IMR-90 (cell line): ENCODE data around the gene CCDC61. TPM values are rescaled to one million over a fixed set of nuclear protein-coding genes. Genes with fewer than 3 reads are reported as not detected.

Source experiments
- ATAC-seq: fragments of 200-7000 bp; cut with Tn5 transposase; 2 replicates; pipeline ENCODE4 v1.9.1; 2020; ENCODE audit warnings: low read depth, mild to moderate bottlenecking, moderate library complexity
- BruUV-seq: library from RNA; stranded (reverse); fragments of 400-500 nt; replicated peaks from 2 replicates; lab custom pipeline; 2021; lab: Mats Ljungman, UMichigan
- CTCF ChIA-PET: fragments of 300-600 bp; formaldehyde crosslinking; extraction: SDS; loops from one replicate; lab custom pipeline; 2021; ENCODE audit warnings: antibody characterized with exemption; lab: Yijun Ruan, JAX
- POLR2A ChIA-PET: fragments of 300-600 bp; sonication (Branson Sonifier 250); formaldehyde crosslinking; loops from one replicate; lab custom pipeline; 2022; ENCODE audit warnings: antibody characterized with exemption; ENCODE audit not compliant: unreplicated experiment; lab: Charles Lee
- DNase-seq: peaks from one replicate; pipeline ENCODE4 v3.0.0; 2013
- H2AFZ ChIP-seq: replicated peaks from 2 replicates; pipeline ENCODE3; 2013; ENCODE audit warnings: low read length, mild to moderate bottlenecking; ENCODE audit not compliant: poor library complexity
- H2AK5ac ChIP-seq: 2 replicates; pipeline ENCODE4 v1.6.1; 2013; ENCODE audit warnings: low read depth, low read length, inconsistent platforms
- H2AK9ac ChIP-seq: replicated peaks from 2 replicates; pipeline ENCODE3; 2013; ENCODE audit warnings: mild to moderate bottlenecking, low read depth, low read length, moderate library complexity; ENCODE audit not compliant: poor library complexity
- H2BK120ac ChIP-seq: 2 replicates; pipeline ENCODE4 v1.6.1; 2013; ENCODE audit warnings: low read depth, low read length, inconsistent platforms
- H2BK15ac ChIP-seq: 3 replicates; pipeline ENCODE4 v1.6.1; 2013; ENCODE audit warnings: low read depth, low read length, inconsistent platforms
- H2BK20ac ChIP-seq: 2 replicates; pipeline ENCODE4 v1.6.1; 2013; ENCODE audit warnings: low read depth, mild to moderate bottlenecking, inconsistent platforms, low read length, moderate library complexity
- H2BK5ac ChIP-seq: 2 replicates; pipeline ENCODE4 v1.6.1; 2013; ENCODE audit warnings: mild to moderate bottlenecking, low read depth, low read length, inconsistent platforms; ENCODE audit not compliant: poor library complexity, severe bottlenecking
- H3K14ac ChIP-seq: replicated peaks from 2 replicates; pipeline ENCODE4 v1.6.1; 2013; ENCODE audit warnings: low read depth, low read length, inconsistent platforms
- H3K18ac ChIP-seq: 2 replicates; pipeline ENCODE4 v1.6.1; 2013; ENCODE audit warnings: low read depth, low read length, control low read depth
- H3K23ac ChIP-seq: 2 replicates; pipeline ENCODE4 v1.6.1; 2013; ENCODE audit warnings: low read depth, low read length, inconsistent platforms
- H3K27ac ChIP-seq: 2 replicates; pipeline ENCODE4 v1.5.1; 2013; ENCODE audit warnings: mild to moderate bottlenecking, control low read depth, low read length; ENCODE audit not compliant: insufficient read depth
- H3K27me3 ChIP-seq: 2 replicates; pipeline ENCODE4 v1.6.1; 2013; ENCODE audit warnings: low read length; ENCODE audit not compliant: control insufficient read depth, insufficient read depth
- H3K36me3 ChIP-seq: 2 replicates; pipeline ENCODE4 v1.6.1; 2013; ENCODE audit warnings: low read length, mixed read lengths; ENCODE audit not compliant: control insufficient read depth, insufficient read depth
- H3K4ac ChIP-seq: 2 replicates; pipeline ENCODE4 v1.6.1; 2013; ENCODE audit warnings: low read depth, low read length, inconsistent platforms
- H3K4me1 ChIP-seq: 2 replicates; pipeline ENCODE4 v1.6.1; 2013; ENCODE audit warnings: low read length, mixed read lengths; ENCODE audit not compliant: control insufficient read depth, insufficient read depth
- H3K4me2 ChIP-seq: 2 replicates; pipeline ENCODE4 v1.6.1; 2013; ENCODE audit warnings: low read depth, mild to moderate bottlenecking, control low read depth, low read length, moderate library complexity
- H3K4me3 ChIP-seq: 2 replicates; pipeline ENCODE4 v1.5.1; 2013; ENCODE audit warnings: low read depth, mild to moderate bottlenecking, control low read depth, low read length, moderate library complexity; ENCODE audit not compliant: insufficient read depth
- H3K56ac ChIP-seq: 2 replicates; pipeline ENCODE4 v1.6.1; 2013; ENCODE audit warnings: low read length, inconsistent platforms; ENCODE audit not compliant: insufficient read depth; ENCODE audit errors: extremely low read depth
- H3K79me1 ChIP-seq, 2 experiments: 2 replicates each; pipeline ENCODE4 v1.6.1; 2013; ENCODE audit warnings: low read length in 2 of 2, inconsistent platforms in 1 of 2, low read depth in 1 of 2
- H3K9ac ChIP-seq: 2 replicates; pipeline ENCODE4 v1.6.1; 2013; ENCODE audit warnings: low read depth, low read length, control low read depth
- H3K9me1 ChIP-seq: 2 replicates; pipeline ENCODE4 v1.6.1; 2013; ENCODE audit warnings: low read length, inconsistent platforms; ENCODE audit not compliant: insufficient read depth
- H3K9me3 ChIP-seq: 2 replicates; pipeline ENCODE4 v1.6.1; 2013; ENCODE audit warnings: low read length; ENCODE audit not compliant: control insufficient read depth, insufficient read depth
- H4K20me1 ChIP-seq: 2 replicates; pipeline ENCODE4 v1.6.1; 2013; ENCODE audit warnings: low read length, inconsistent platforms; ENCODE audit not compliant: insufficient read depth
- H4K5ac ChIP-seq: 2 replicates; pipeline ENCODE4 v1.6.1; 2013; ENCODE audit warnings: mild to moderate bottlenecking, low read depth, low read length, control low read depth
- H4K8ac ChIP-seq, 2 experiments: 2 replicates each; pipeline ENCODE4 v1.6.1; 2013; ENCODE audit warnings: low read depth in 2 of 2, low read length in 2 of 2, control low read depth in 1 of 2, inconsistent platforms in 1 of 2
- H4K91ac ChIP-seq: 2 replicates; pipeline ENCODE4 v1.6.1; 2013; ENCODE audit warnings: low read depth, low read length, inconsistent platforms; ENCODE audit not compliant: insufficient read depth
- BHLHE40 ChIP-seq: fragments of 150-350 bp; IDR thresholded peaks from 2 replicates; pipeline ENCODE4 v1.6.1; 2016; ENCODE audit warnings: mild to moderate bottlenecking, low read depth, low read length
- CEBPB ChIP-seq: IDR thresholded peaks from 2 replicates; pipeline ENCODE4 v1.6.1; 2012; ENCODE audit warnings: low read depth, low read length, improper control_type of control experiment
- CHD1 ChIP-seq: IDR thresholded peaks from 2 replicates; pipeline ENCODE4 v1.6.1; 2012; ENCODE audit warnings: low read depth, low read length, improper control_type of control experiment
- MAFK ChIP-seq: IDR thresholded peaks from 2 replicates; pipeline ENCODE4 v1.6.1; 2012; ENCODE audit warnings: low read depth, low read length, improper control_type of control experiment
- MAZ ChIP-seq: IDR thresholded peaks from 2 replicates; pipeline ENCODE4 v1.6.1; 2012; ENCODE audit warnings: low read depth, mild to moderate bottlenecking, low read length, improper control_type of control experiment, moderate library complexity, borderline replicate concordance
- POLR2A ChIP-seq: IDR thresholded peaks from 2 replicates; pipeline ENCODE4 v1.6.1; 2012; ENCODE audit warnings: mild to moderate bottlenecking, low read depth, low read length
- RAD21 ChIP-seq: IDR thresholded peaks from 2 replicates; pipeline ENCODE4 v1.6.1; 2012; ENCODE audit warnings: low read length, improper control_type of control experiment
- RCOR1 ChIP-seq: IDR thresholded peaks from 2 replicates; pipeline ENCODE4 v1.6.1; 2012; ENCODE audit warnings: mild to moderate bottlenecking, low read length, improper control_type of control experiment; ENCODE audit not compliant: insufficient replicate concordance
- WGBS, 2 experiments: methylation state at CpG; one replicate each; pipeline versions ENCODE4 v1.1.5 to v1.1.7; 2013; ENCODE audit warnings: missing lambda C conversion rate in 2 of 2; ENCODE audit not compliant: insufficient read length in 1 of 2; ENCODE audit errors: extremely low coverage in 2 of 2; 5-methylcytosine and 5-hydroxymethylcytosine counted together
- dilution Hi-C: fragments of 300-500 bp; cut with HindIII; formaldehyde crosslinking; loops from one replicate; pipeline ENCODE4 v1.14.3; 2018; ENCODE audit warnings: low sequenced_read_pairs; ENCODE audit not compliant: unreplicated experiment
- in situ Hi-C: fragments of 300-500 bp; cut with MboI; formaldehyde crosslinking; loops from 3 replicates; pipeline ENCODE4 v1.14.3; 2019; ENCODE audit warnings: low sequenced_read_pairs, inconsistent platforms, mixed read lengths
- intact Hi-C: fragments of 100-400 bp; cut with micrococcal nuclease; formaldehyde crosslinking; loops from 2 replicates; pipeline ENCODE4 v1.10.0; 2022
- polyA plus RNA-seq, 3 experiments: library from polyadenylated mRNA; depleted of rRNA; stranded (reverse); fragments of >200 nt; gene quantifications; 2 replicates each; pipeline ENCODE4 v1.2.3, GENCODE V29; 2012; ENCODE audit warnings: low replicate concordance in 1 of 3
- total RNA-seq: library from RNA; depleted of rRNA; stranded (reverse); fragments of >200 nt; gene quantifications from 2 replicates; pipeline ENCODE4 v1.2.3, GENCODE V29; 2012
- TF ChIP-seq, protein P1 (sequence below): conservative IDR thresholded peaks from 2 replicates; pipeline ENCODE4 v1.5.1; 2012; ENCODE audit warnings: mild to moderate bottlenecking, low read depth, low read length, improper control_type of control experiment

The CCDC61 gene
- total and polyA plus RNA-seq, 2 of the 4 experiments (the other 2 are of a cell fraction), result 3.2 to 9.1 TPM

DNA sequence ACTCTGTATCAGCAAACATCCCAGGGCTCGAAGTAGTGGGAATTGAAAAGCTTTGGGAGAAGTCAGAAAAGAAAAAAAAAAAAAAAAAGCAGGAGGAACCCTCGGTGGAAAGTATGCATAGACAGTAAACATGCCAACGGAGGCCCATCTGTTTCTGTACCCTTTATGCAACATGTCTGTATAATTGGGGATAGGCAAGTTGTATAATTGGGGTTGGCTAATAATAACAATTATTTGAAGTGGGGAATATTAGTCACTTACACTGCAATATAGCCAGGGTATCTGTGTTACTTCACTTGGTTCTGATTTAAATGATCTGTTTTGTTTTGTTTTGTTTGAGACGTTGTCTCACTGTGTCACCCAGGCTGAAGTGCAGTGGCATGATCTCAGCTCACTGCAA lies 57.6 kb downstream of the CCDC61 start:
- Histone ChIP-seq H4K5ac (no peak overlapping the region), H2AK9ac (no peak overlapping the region), H3K4me2 (no peak overlapping the region), H2BK20ac (no peak overlapping the region), H3K79me1 (no peaks in the 10 kb centered on the region), H3K23ac (no peak overlapping the region), H4K91ac (no peak overlapping the region), H3K27me3 (peaks cover 31% of the 10 kb centered on the region), H2BK15ac (no peak overlapping the region), H2BK5ac (no peak overlapping the region), H3K4ac (no peak overlapping the region), H3K9me1 (no peaks in the 10 kb centered on the region), H3K56ac (no peak overlapping the region), H3K4me1 (no peaks in the 10 kb centered on the region), H3K4me3 (no peak overlapping the region), H3K9me3 (peaks cover 2% of the 10 kb centered on the region; the same call in 1 of the 2 replicates), H2BK120ac (no peak overlapping the region), H2AFZ (no peak overlapping the region), H4K8ac (no peak overlapping the region), H3K36me3 (no peaks in the 10 kb centered on the region), H2AK5ac (no peak overlapping the region), H3K9ac (no peak overlapping the region), H4K20me1 (no peaks in the 10 kb centered on the region), H3K14ac (no peak overlapping the region), H3K18ac (no peak overlapping the region), H3K27ac (no peak overlapping the region)
- ChIA-PET CTCF (no interaction called here), POLR2A (no interaction called here)
- DNase-seq (no peak), ATAC-seq (no peak)
- 19% methylated on average over 2 of the region's 4 CpGs; no CpG with 5 or more reads in 1 of the 2 experiments for WGBS, 2 experiments
- no TSS peak for BruUV-seq
- in situ Hi-C loops, result no loop called here
- TF ChIP-seq RCOR1 (no peak), CHD1 (no peak), BHLHE40 (no peak), MAFK (no peak), RAD21 (no peak), CEBPB (no peak), POLR2A (no peak), MAZ (no peak)
- TF ChIP-seq, protein P1, sequence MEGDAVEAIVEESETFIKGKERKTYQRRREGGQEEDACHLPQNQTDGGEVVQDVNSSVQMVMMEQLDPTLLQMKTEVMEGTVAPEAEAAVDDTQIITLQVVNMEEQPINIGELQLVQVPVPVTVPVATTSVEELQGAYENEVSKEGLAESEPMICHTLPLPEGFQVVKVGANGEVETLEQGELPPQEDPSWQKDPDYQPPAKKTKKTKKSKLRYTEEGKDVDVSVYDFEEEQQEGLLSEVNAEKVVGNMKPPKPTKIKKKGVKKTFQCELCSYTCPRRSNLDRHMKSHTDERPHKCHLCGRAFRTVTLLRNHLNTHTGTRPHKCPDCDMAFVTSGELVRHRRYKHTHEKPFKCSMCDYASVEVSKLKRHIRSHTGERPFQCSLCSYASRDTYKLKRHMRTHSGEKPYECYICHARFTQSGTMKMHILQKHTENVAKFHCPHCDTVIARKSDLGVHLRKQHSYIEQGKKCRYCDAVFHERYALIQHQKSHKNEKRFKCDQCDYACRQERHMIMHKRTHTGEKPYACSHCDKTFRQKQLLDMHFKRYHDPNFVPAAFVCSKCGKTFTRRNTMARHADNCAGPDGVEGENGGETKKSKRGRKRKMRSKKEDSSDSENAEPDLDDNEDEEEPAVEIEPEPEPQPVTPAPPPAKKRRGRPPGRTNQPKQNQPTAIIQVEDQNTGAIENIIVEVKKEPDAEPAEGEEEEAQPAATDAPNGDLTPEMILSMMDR, result no peak
- intact Hi-C loops, result no loop called here
- dilution Hi-C loops, result no loop called here
